WTC11 (cell line): ENCODE measurements around the gene DNAH8. TPM values are rescaled to one million over a fixed set of nuclear protein-coding genes. Genes with fewer than 3 reads are reported as not detected.

ENCODE experiments used
- ATAC-seq: fragments of 200-7000 bp; cut with Tn5 transposase; 2 replicates; pipeline ENCODE4 v1.10.0; 2021; ENCODE audit warnings: mild to moderate bottlenecking, moderate library complexity
- CTCF ChIA-PET: fragments of 300-600 bp; sonication (Branson Sonifier 250); formaldehyde crosslinking; loops from one replicate; lab custom pipeline; 2021; ENCODE audit warnings: antibody characterized with exemption; lab: Charles Lee
- POLR2A ChIA-PET: fragments of 350-600 bp; sonication (Branson Sonifier 250); formaldehyde crosslinking; loops from one replicate; lab custom pipeline; 2021; ENCODE audit warnings: antibody characterized with exemption; lab: Charles Lee
- DNase-seq: peaks from one replicate; pipeline ENCODE4 v3.0.0; 2021; ENCODE audit warnings: low spot score
- H3K27ac Mint-ChIP-seq: 2 replicates; pipeline ENCODE4 v1.8.0; 2021; ENCODE audit warnings: mixed read lengths
- H3K27me3 Mint-ChIP-seq: 2 replicates; pipeline ENCODE4 v1.8.0; 2021; ENCODE audit warnings: low read depth, mild to moderate bottlenecking, moderate library complexity, mixed read lengths
- H3K36me3 Mint-ChIP-seq: 2 replicates; pipeline ENCODE4 v1.8.0; 2021; ENCODE audit warnings: mixed read lengths
- H3K4me1 Mint-ChIP-seq: 2 replicates; pipeline ENCODE4 v1.8.0; 2022; ENCODE audit warnings: mixed read lengths
- H3K4me3 Mint-ChIP-seq: 2 replicates; pipeline ENCODE4 v1.8.0; 2021; ENCODE audit warnings: mild to moderate bottlenecking, moderate library complexity, mixed read lengths
- H3K9me3 Mint-ChIP-seq: 2 replicates; pipeline ENCODE4 v1.8.0; 2021; ENCODE audit warnings: mixed read lengths
- ATF1 ChIP-seq: sonication (generic); formaldehyde crosslinking; IDR thresholded peaks from 2 replicates; pipeline ENCODE4 v1.8.1; 2023; ENCODE audit warnings: mild to moderate bottlenecking, moderate library complexity, missing genetic modification reagents
- ATF3 ChIP-seq: sonication (generic); formaldehyde crosslinking; conservative IDR thresholded peaks from 2 replicates; pipeline ENCODE4 v1.8.1; 2022; ENCODE audit warnings: mild to moderate bottlenecking, missing genetic modification reagents
- CREM ChIP-seq: sonication (generic); formaldehyde crosslinking; IDR thresholded peaks from 2 replicates; pipeline ENCODE4 v1.8.1; 2022; ENCODE audit warnings: mild to moderate bottlenecking, missing genetic modification reagents, moderate library complexity
- CTCF ChIP-seq: fragments of 200-600 bp; IDR thresholded peaks from 2 replicates; pipeline ENCODE4 v1.8.0; 2022; ENCODE audit warnings: antibody characterized with exemption
- ELF4 ChIP-seq: sonication (generic); formaldehyde crosslinking; IDR thresholded peaks from 2 replicates; pipeline ENCODE4 v1.8.1; 2022; ENCODE audit warnings: low read depth, mild to moderate bottlenecking, moderate library complexity, missing genetic modification reagents
- ERG ChIP-seq: fragments of 250-450 bp; sonication (Bioruptor Pico); IDR thresholded peaks from 2 replicates; pipeline ENCODE4 v1.8.0; 2021; ENCODE audit warnings: mild to moderate bottlenecking
- FOXJ3 ChIP-seq: sonication (generic); formaldehyde crosslinking; IDR thresholded peaks from 2 replicates; pipeline ENCODE4 v1.9.0; 2021; ENCODE audit warnings: missing genetic modification reagents, mild to moderate bottlenecking, borderline replicate concordance
- FOXP1 ChIP-seq: sonication (generic); formaldehyde crosslinking; IDR thresholded peaks from 2 replicates; pipeline ENCODE4 v1.8.0; 2022; ENCODE audit warnings: missing genetic modification reagents, mild to moderate bottlenecking, moderate library complexity, borderline replicate concordance
- GRHL2 ChIP-seq: fragments of 250-450 bp; sonication (Bioruptor Pico); IDR thresholded peaks from 2 replicates; pipeline ENCODE4 v1.8.0; 2022; ENCODE audit warnings: mild to moderate bottlenecking, moderate library complexity; ENCODE audit not compliant: insufficient replicate concordance, severe bottlenecking
- GTF2I ChIP-seq: fragments of 250-450 bp; sonication (Bioruptor Pico); conservative IDR thresholded peaks from 2 replicates; pipeline ENCODE4 v1.4.0; 2021; ENCODE audit warnings: mild to moderate bottlenecking
- JAZF1 ChIP-seq: fragments of 250-450 bp; sonication (Bioruptor Pico); IDR thresholded peaks from 2 replicates; pipeline ENCODE4 v1.9.0; 2021; ENCODE audit warnings: moderate library complexity, mild to moderate bottlenecking, inconsistent platforms
- KAT7 ChIP-seq: sonication (generic); formaldehyde crosslinking; IDR thresholded peaks from 2 replicates; pipeline ENCODE4 v1.8.1; 2023; ENCODE audit warnings: missing genetic modification reagents, mild to moderate bottlenecking, borderline replicate concordance
- NFYB ChIP-seq: sonication (generic); formaldehyde crosslinking; conservative IDR thresholded peaks from 2 replicates; pipeline ENCODE4 v1.8.0; 2022; ENCODE audit warnings: low read depth, missing genetic modification reagents
- OVOL2 ChIP-seq: fragments of 250-450 bp; sonication (Bioruptor Pico); IDR thresholded peaks from 2 replicates; pipeline ENCODE4 v1.9.0; 2021; ENCODE audit warnings: mild to moderate bottlenecking, borderline replicate concordance
- PRRX2 ChIP-seq: fragments of 250-450 bp; sonication (Bioruptor Pico); IDR thresholded peaks from 2 replicates; pipeline ENCODE4 v1.8.0; 2021; ENCODE audit warnings: mild to moderate bottlenecking
- RORB ChIP-seq: fragments of 250-450 bp; sonication (Bioruptor Pico); IDR thresholded peaks from 2 replicates; pipeline ENCODE4 v1.9.0; 2021; ENCODE audit warnings: mild to moderate bottlenecking
- SP1 ChIP-seq: sonication (generic); formaldehyde crosslinking; conservative IDR thresholded peaks from 2 replicates; pipeline ENCODE4 v1.8.1; 2022; ENCODE audit warnings: missing genetic modification reagents
- TP53 ChIP-seq: sonication (generic); formaldehyde crosslinking; IDR thresholded peaks from 2 replicates; pipeline ENCODE4 v1.8.1; 2023; ENCODE audit warnings: mild to moderate bottlenecking, missing genetic modification reagents
- ZBTB21 ChIP-seq: sonication (generic); formaldehyde crosslinking; IDR thresholded peaks from 2 replicates; pipeline ENCODE4 v1.8.1; 2023; ENCODE audit warnings: mild to moderate bottlenecking, missing genetic modification reagents, borderline replicate concordance
- ZNF423 ChIP-seq: fragments of 250-450 bp; sonication (Bioruptor Pico); IDR thresholded peaks from 2 replicates; pipeline ENCODE4 v2.1.2; 2022; ENCODE audit warnings: mild to moderate bottlenecking, moderate library complexity
- total RNA-seq: library from RNA; stranded (reverse); gene quantifications from 3 replicates; pipeline ENCODE4 v1.2.3, GENCODE V29; 2021
- TF ChIP-seq, protein P1 (sequence below): sonication (generic); formaldehyde crosslinking; IDR thresholded peaks from 2 replicates; pipeline ENCODE4 v1.8.0; 2023; ENCODE audit warnings: missing genetic modification reagents

DNAH8 gene
- total RNA-seq, 1 experiment from 2014 or later: 0.02 TPM

DNA sequence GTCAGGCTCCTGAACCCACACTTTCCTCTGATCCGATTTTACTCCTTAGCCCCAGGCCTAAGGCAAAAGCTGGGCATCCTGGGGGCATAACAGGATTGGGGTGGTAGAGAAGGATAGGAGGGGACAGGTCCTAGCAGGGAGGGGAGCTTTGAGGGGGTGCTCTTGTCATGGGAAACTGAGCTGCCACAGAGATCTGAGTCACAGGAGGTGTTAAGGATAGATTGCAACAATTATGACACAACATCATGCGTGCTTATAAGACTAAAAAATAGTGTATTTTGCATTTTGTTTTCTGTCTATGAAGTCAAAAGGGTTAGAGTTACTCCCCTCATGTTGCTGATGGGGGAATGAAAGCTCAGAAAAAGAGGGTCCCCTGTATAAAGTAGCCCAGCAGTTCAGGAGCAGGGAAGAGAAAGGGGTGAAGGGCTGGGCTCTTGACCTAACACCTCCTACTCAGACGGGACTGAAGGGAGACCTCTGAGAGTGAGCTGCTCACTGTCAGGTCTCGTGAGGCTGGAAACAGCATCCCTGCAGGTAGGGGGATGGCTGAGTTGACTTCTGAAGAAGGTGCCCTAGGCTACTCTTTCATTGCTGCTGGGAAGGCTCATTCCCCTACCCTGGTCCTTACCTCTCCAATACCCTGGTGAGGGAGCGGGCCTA lies 335.5 kb downstream of the DNAH8 start:
- H3K36me3 Mint-ChIP-seq: no peaks in the 10 kb centered on the region
- peaks cover 20% of the 10 kb centered on the region for H3K4me1 Mint-ChIP-seq
- H3K4me3 Mint-ChIP-seq: no peak overlapping the region
- no peak overlapping the region for H3K27ac Mint-ChIP-seq
- CTCF ChIA-PET: interaction anchor here (0.6 to 1.6 kb wide), 6 partner anchors 14 to 52 kb away, joined by 3 to 8 read pairs (median 4); no protein-coding TSS in a partner anchor
- no peaks in the 10 kb centered on the region for H3K9me3 Mint-ChIP-seq
- H3K27me3 Mint-ChIP-seq: peaks cover 49% of the 10 kb centered on the region
- POLR2A ChIA-PET: no interaction called here
- ATAC-seq: no peak
- TF ChIP-seq FOXJ3 (no peak), ZBTB21 (CRISPR knock-in tag) (no peak)
- DNase-seq: no peak

- CTCF ChIA-PET: interaction anchor here (1.5 kb wide), 1 partner anchor 15 kb away, joined by 8 read pairs; no protein-coding TSS in a partner anchor
Observed at GRCh38 chr6:39051399-39052122, 336.4 kb downstream of the DNAH8 start.

More at GRCh38 chr6:39051399-39052122, 336.4 kb downstream of the DNAH8 start:
- peaks cover 43% of the 10 kb centered on the region for H3K27me3 Mint-ChIP-seq
- DNase-seq: no peak
- no peak for ATAC-seq
- TF ChIP-seq RORB (CRISPR knock-in tag) (no peak), SP1 (CRISPR knock-in tag) (no peak), ATF1 (no peak), GRHL2 (CRISPR knock-in tag) (no peak), GTF2I (CRISPR knock-in tag) (no peak), ERG (CRISPR knock-in tag) (no peak), JAZF1 (CRISPR knock-in tag) (no peak), FOXP1 (no peak), ZNF423 (CRISPR knock-in tag) (no peak), PRRX2 (no peak), KAT7 (CRISPR knock-in tag) (no peak), ATF3 (no peak), ELF4 (no peak), CREM (CRISPR knock-in tag) (no peak), NFYB (CRISPR knock-in tag) (no peak), TP53 (CRISPR knock-in tag) (no peak), CTCF (no peak), OVOL2 (CRISPR knock-in tag) (no peak)
- TF ChIP-seq, protein P1, sequence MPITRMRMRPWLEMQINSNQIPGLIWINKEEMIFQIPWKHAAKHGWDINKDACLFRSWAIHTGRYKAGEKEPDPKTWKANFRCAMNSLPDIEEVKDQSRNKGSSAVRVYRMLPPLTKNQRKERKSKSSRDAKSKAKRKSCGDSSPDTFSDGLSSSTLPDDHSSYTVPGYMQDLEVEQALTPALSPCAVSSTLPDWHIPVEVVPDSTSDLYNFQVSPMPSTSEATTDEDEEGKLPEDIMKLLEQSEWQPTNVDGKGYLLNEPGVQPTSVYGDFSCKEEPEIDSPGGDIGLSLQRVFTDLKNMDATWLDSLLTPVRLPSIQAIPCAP (CRISPR knock-in tag): no peak
- TF ChIP-seq, all 79 proteins: peak for 0
- H3K27ac Mint-ChIP-seq: no peak overlapping the region
- no peaks in the 10 kb centered on the region for H3K36me3 Mint-ChIP-seq
- POLR2A ChIA-PET: no interaction called here
- no peaks in the 10 kb centered on the region for H3K9me3 Mint-ChIP-seq
- peaks cover 20% of the 10 kb centered on the region for H3K4me1 Mint-ChIP-seq
- H3K4me3 Mint-ChIP-seq: no peak overlapping the region
